NCI-H2227 (cell line): ENCODE measurements around the gene ARHGEF33.
A peak's percentile ranks its signal among the peaks of the same experiment; 100 is the strongest.

Experiments used
- DNase-seq: peaks from one replicate; lab custom pipeline; 2025; ENCODE audit not compliant: unreplicated experiment; lab: John Stamatoyannopoulos, UW

Gene ARHGEF33

GRCh38 chr2:38889575-38889974 lies at the start of gene ARHGEF33:
Gene ARHGEF33, plus strand, starts transcription at chr2:38889875. Its CDS starts 29,573 bp downstream, at chr2:38919448.
- no peak for DNase-seq

- DNase-seq: no peak
Observed at GRCh38 chr2:38850045-38850444, 39.6 kb upstream of the ARHGEF33 start.

GRCh38 chr2:38856165-38856564 lies 33.5 kb upstream of the ARHGEF33 start:
- DNase-seq: no peak

GRCh38 chr2:38862476-38862875 lies 27.2 kb upstream of the ARHGEF33 start:
- no peak for DNase-seq

GRCh38 chr2:38863061-38863695 lies 26.5 kb upstream of the ARHGEF33 start:
- DNase-seq: no peak

GRCh38 chr2:38866773-38867443 lies 22.8 kb upstream of the ARHGEF33 start:
- no peak for DNase-seq

- DNase-seq: no peak
Observed at GRCh38 chr2:38871432-38871831, 18.2 kb upstream of the ARHGEF33 start.

- DNase-seq: no peak
Observed at GRCh38 chr2:38873763-38874162, 15.9 kb upstream of the ARHGEF33 start.

GRCh38 chr2:38875227-38875575 lies 14.5 kb upstream of the ARHGEF33 start:
- peak; percentile 60 for DNase-seq

GRCh38 chr2:38875576-38876367 lies 13.9 kb upstream of the ARHGEF33 start, which contains the start of the genes DHX57 and MORN2:
Gene DHX57, minus strand, starts transcription at chr2:38875934. Its CDS starts 7,529 bp downstream, at chr2:38868405.
Gene MORN2, plus strand, starts transcription at chr2:38875976.
- DNase-seq: peak; percentile 85

- peak; percentile 13 for DNase-seq
Observed at GRCh38 chr2:38876407-38876806, 13.3 kb upstream of the ARHGEF33 start.

GRCh38 chr2:38886063-38886462 lies 3.6 kb upstream of the ARHGEF33 start:
- DNase-seq: no peak

GRCh38 chr2:38887347-38887746 lies 2.3 kb upstream of the ARHGEF33 start:
- no peak for DNase-seq

- no peak for DNase-seq
Observed at GRCh38 chr2:38887902-38888554, 1.6 kb upstream of the ARHGEF33 start.

GRCh38 chr2:38889045-38889444 lies 630 bp upstream of the ARHGEF33 start:
- no peak for DNase-seq

GRCh38 chr2:38892819-38893218 lies 3.1 kb downstream of the ARHGEF33 start:
- DNase-seq: no peak

GRCh38 chr2:38898256-38898655 lies 8.6 kb downstream of the ARHGEF33 start:
- DNase-seq: no peak

- no peak for DNase-seq
Observed at GRCh38 chr2:38900726-38901125, 11.1 kb downstream of the ARHGEF33 start.

GRCh38 chr2:38905251-38905650 lies 15.6 kb downstream of the ARHGEF33 start:
- DNase-seq: no peak

GRCh38 chr2:38907242-38907641 lies 17.6 kb downstream of the ARHGEF33 start:
- DNase-seq: no peak
